GM12874 (cell line): Measurements from ENCODE around the gene RAB8B.

Experiments used
- TF ChIP-seq, protein P1 (sequence below): IDR thresholded peaks from 2 replicates; pipeline ENCODE4 v1.5.1; 2011; ENCODE audit warnings: low read depth, mild to moderate bottlenecking, control low read depth, low read length, moderate library complexity; ENCODE audit not compliant: insufficient read depth

The RAB8B gene

DNA sequence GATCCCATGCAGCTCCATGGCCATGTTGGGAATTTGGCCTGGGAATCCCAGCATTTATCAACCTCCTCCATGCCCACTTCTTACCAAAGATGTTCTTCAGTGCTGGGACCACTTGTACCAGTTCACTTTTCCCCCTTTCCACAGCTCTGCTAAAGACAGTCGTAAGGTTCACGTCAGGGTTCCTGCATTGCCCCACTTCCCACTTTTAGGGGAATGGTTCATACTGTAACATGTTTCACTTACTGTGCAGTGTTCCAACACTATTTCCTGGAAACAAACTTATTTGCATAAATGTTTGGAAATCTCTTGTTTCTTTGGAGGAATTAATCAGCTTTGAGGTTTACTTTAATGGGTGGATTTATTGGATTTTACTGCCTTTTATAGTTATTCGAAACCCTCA lies 105.0 kb downstream of the RAB8B start:
- TF ChIP-seq, protein P1, sequence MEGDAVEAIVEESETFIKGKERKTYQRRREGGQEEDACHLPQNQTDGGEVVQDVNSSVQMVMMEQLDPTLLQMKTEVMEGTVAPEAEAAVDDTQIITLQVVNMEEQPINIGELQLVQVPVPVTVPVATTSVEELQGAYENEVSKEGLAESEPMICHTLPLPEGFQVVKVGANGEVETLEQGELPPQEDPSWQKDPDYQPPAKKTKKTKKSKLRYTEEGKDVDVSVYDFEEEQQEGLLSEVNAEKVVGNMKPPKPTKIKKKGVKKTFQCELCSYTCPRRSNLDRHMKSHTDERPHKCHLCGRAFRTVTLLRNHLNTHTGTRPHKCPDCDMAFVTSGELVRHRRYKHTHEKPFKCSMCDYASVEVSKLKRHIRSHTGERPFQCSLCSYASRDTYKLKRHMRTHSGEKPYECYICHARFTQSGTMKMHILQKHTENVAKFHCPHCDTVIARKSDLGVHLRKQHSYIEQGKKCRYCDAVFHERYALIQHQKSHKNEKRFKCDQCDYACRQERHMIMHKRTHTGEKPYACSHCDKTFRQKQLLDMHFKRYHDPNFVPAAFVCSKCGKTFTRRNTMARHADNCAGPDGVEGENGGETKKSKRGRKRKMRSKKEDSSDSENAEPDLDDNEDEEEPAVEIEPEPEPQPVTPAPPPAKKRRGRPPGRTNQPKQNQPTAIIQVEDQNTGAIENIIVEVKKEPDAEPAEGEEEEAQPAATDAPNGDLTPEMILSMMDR = no peak

DNA sequence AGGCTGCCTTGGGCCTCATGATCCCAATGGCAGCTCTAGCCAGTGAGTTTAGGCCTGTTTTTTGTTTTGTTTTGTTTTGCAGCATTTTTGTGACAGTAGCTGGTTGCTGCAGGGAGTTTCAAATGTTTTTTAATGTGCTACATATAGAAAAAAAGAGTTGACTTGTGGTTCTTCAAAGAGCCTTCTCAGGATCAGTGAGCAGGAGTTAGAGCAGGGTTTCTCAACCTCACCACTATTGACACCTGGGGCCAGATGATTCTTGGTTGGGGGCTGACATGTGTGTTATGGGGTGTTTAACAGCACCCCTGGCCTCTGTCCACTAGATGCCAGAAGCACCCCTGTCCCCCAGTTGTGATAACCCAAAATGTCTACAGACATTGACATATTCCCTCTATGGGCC lies 105.9 kb downstream of the RAB8B start:
- TF ChIP-seq, protein P1 = no peak

DNA sequence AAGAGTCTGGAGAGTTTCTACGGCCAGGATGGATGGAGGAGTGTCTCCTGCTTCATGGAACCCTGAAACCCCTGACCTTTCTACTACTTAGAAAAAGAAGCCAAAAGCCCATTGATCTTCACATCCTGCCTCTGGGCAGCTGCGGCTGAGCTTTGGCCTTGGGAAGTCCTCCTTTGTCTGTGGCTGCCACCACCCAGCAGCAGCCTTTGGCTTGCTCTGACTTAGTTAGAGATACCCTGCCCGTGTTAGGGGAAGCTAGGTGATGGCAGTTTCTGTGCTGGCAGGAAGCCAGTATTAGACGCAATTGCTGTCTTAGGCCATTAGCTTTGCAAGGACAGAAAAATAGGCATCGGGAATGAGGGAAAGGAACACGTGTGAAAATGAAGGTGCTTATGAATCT lies 106.8 kb downstream of the RAB8B start:
- TF ChIP-seq, protein P1 = no peak

DNA sequence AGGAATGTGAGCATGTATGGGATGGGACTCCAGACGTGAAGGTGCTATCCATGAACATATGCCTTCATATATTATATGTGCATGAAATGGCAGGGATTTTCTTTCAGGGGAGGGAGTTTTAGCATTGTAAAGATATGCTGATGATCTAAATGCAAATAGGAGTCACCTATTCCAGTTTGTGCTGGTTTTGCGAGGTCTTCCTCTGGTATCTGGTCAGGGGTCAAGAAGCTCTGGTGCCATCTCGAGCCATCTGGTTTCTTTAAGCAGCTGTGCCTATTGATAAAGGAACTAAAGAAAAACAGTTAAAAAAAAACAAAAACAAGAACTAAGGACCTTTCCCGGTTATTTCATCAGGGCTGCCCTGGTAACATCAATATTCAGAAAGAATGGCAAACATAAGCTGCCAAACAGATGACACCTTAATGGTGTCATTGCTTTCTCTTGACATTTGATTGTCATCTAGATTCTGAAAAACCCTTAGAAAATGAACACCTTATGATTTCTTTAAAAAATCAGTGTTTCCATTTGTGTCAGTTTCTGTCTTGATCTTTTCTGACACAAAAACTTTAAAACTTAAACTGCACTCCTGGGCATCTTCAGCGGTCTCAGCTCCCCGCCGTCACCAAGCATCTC lies 110.7 kb downstream of the RAB8B start:
- TF ChIP-seq, protein P1 = no peak

- TF ChIP-seq, protein P1 = no peak
Measured at GRCh38 chr15:63301088-63301487, 111.7 kb downstream of the RAB8B start.

DNA sequence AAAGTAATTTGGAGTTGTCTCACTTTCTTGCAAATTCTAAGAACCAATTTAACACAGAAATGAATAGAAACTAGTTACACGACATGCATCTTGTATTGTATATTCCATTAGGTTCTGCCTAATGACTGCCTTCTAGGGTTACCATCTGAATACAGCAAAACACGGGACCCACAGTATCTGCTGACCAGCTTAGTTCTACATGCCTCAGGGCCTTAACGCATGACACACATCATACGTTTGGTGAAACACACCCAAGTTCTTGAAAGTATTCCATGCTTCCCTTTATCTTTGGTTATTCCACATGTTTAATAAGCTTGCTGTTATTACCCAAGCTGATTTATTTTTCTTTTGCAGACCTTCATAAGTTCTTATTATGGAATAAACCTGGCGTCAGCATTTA lies 115.9 kb downstream of the RAB8B start:
- TF ChIP-seq, protein P1 = no peak

GRCh38 chr15:63306492-63307073 lies 117.2 kb downstream of the RAB8B start:
- TF ChIP-seq, protein P1 = no peak
